ENCODE results near the gene GNB3.
"Not testable (repeated sequence)": the region's sequence is repeated elsewhere in the genome, so short reads cannot be mapped to it uniquely, and the experiment has no call there.

The GNB3 gene

GRCh38 chr12:6863586-6864321, 23.0 kb downstream of the GNB3 start:
- DNase-seq = no peak

- not testable (repeated sequence) for DNase-seq
Observed at GRCh38 chr12:6865307-6865706, 24.6 kb downstream of the GNB3 start.

DNA sequence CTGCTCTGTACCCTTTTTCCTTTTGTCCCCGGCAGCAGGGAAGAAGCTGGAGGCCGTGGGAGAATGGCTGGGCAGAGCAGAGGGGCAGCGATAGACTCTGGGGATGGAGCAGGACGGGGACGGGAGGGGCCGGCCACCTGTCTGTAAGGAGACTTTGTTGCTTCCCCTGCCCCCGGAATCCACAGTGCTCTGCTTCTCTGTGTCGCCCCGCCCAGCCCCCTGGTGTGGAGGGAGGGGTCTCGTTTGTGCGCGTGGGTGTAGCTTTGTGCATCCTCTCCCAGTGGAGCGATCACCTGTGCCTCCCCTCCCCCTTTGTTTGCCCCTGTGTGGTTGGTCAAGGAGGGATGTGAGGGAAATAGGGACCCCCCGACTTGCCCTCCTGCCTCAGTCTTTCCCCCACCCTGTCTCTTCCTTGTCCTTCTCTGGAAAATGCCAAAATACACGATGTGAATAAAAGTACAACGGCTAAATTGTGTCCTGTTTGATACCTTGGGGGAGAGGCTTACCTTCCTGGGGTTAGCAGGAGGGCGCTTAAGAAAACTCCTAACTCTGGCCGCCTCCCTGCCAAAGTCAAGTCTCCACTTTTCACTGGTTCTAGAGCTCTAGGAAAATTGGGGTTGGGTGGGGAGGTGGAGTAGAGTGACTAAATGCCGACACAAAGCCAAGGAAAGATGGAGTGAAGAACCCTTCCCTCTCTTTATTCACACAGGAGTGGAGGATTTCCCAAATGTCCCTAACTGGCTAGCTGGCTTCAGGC, 25.6 kb downstream of the GNB3 start:
- no peak for DNase-seq

- DNase-seq = no peak
Observed at GRCh38 chr12:6866920-6867412, 26.2 kb downstream of the GNB3 start.

DNA sequence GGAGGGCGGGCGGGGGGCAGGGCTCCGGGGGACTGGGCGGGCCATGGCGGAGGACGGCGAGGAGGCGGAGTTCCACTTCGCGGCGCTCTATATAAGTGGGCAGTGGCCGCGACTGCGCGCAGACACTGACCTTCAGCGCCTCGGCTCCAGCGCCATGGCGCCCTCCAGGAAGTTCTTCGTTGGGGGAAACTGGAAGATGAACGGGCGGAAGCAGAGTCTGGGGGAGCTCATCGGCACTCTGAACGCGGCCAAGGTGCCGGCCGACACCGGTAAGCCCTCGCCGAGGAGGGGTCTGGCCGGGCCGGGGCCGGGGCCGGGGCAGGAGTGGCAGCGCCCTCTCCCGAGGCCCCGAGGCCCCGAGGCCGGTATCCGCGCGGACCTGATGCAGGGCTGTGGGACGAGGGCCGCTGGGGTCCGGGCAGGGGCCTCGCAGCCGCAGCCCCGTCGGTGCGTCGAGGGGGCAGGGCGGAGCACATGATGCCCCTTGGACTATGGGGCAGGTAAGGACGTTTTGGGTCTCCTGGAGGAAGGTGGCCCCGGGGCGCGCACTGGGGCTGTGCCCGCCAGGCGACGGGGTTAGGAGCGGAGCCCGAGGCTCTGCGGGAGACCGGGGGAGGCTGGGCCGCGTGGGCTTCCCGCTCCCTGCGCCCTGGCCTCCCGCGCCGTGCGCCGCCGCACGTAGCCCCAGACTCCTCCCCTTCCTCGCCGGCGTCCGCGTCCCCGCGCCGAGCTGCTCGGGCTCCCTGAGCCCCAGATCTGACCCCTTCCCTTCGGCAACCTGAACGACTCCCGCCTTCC, 26.9 kb downstream of the GNB3 start, which contains the start of gene TPI1:
Gene TPI1, plus strand, starts transcription at position 119 of the 798 bp plus-strand sequence. Its CDS starts 36 bp downstream, at position 155.
- DNase-seq = peak; percentile 70

- DNase-seq = peak; percentile 50
Observed at GRCh38 chr12:6868211-6869048, 27.7 kb downstream of the GNB3 start.

GRCh38 chr12:6869049-6870021, 28.6 kb downstream of the GNB3 start:
- peak; percentile 90 for DNase-seq

DNA sequence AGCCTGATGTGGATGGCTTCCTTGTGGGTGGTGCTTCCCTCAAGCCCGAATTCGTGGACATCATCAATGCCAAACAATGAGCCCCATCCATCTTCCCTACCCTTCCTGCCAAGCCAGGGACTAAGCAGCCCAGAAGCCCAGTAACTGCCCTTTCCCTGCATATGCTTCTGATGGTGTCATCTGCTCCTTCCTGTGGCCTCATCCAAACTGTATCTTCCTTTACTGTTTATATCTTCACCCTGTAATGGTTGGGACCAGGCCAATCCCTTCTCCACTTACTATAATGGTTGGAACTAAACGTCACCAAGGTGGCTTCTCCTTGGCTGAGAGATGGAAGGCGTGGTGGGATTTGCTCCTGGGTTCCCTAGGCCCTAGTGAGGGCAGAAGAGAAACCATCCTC, 29.6 kb downstream of the GNB3 start:
- DNase-seq = not testable (repeated sequence)

- peak; percentile 68 for DNase-seq
Observed at GRCh38 chr12:6871052-6871957, 30.6 kb downstream of the GNB3 start.

DNA sequence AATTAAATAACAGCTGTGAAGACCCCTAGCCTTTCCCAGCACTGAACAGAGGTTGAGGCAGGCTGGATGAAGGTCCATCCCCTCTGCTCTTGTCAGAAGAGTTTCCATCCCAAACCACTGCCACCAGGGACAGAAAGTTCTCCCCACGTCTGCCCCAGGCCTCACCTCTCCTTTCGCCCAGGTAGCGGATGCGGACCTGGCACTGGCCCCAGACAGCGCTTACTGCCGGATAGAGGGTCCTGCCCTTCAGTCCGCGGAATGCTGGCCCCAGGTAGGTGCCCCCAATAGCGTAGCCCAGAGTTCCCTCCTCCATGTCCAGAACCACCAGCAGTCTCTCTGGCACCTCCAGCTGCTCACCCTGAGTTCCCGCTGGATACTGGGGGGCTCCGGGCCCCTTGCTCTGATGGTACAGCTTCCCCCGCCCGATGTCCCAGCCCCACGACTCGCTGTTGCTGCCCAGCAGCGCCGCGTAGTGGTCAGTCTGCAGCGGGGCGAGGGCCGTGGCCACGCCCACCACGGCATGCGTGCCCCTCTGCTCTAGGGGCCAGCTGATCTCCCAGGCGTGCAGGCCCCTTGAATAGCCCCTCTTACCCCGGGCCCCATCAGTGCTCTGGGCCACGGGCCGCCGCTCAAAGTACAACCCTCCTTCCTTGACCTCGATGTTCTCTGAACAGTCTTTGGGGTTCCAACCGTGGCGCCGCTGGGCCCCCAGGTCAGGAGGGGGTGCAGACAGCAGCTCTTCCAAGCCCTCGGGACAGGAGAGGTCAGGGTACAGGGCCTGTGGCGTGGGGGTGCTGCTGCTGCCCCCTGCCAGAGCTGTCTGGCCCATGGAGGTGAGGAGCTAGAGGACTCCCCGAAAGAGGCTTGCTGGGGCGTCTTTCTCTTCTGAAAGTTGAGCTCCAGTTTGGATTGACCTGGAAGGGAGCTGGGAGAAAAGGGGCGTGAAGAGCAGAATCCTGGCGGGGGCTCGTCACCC, 31.6 kb downstream of the GNB3 start:
- peak; percentile 77 for DNase-seq

DNA sequence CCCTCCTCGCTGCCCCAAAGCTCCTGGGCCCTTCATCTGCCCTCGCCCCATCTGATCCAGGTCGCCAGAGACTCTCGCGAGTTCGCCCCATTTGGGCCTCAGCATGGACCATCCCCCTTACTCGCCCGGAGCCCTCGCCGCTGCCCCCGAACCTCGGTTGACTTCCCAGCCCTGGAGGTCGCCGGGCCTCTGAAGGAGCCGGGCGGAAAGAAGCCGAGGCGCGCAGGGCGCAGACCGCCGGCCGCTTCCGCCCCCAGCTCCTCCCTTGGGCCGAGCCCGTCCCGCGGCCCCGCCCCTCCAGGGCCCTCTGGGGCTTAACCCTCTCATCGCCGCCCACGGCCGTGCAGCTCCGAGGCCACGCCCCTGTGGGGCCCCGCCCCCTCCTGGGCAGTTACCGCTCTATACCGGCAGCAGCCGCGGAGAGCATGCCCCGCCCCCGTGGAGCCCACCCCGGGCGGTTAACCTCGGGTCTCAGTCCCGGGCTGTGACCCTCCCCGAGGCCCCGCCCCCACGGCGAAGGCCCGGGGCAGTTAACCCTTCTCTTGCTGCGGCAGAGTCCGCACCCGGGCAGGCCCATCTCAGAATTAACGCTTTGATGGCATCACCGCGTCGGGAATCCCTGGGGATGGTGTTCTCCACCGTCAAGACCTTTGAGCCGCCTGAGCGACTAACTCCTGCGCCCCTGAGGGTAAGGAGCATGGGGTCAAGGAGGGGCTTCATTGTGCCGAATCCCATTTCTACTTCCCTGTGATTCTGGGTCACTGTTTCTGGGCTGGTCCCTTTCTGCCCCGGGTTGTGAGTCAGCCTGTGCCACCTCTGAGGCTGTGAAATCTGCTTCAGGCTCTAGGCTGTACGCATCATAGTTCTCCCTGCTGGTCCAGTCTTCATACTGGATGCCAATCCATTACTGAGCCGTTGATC, 32.6 kb downstream of the GNB3 start, which contains the start of gene SPSB2:
Gene SPSB2, minus strand, starts transcription at position 210 of the 921 bp plus-strand sequence. CDS start 402 bp downstream, outside the sequence.
- DNase-seq = peak; percentile 95

- DNase-seq = not testable (repeated sequence)
Observed at GRCh38 chr12:6874015-6874368, 33.3 kb downstream of the GNB3 start.

GRCh38 chr12:6879824-6880223, 39.1 kb downstream of the GNB3 start:
- not testable (repeated sequence) for DNase-seq

DNA sequence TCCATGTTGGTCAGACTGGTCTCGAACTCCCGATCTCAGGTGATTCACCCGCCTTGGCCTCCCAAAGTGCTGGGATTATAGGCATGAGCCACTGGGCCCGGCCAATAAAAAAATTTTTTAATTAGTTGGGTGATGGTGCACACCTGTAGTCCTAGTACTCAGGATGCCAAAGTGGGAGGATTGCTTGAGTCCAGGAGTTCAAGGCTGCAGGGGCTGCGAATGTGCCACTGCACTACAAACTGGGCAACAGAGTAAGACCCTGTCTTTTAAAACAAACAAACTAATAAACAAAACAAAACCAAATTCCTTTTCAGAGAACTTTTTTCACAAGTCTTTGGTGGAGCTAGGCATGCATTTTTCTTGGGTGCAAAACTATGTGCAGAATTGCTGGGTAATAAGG, 42.5 kb downstream of the GNB3 start:
- DNase-seq = no peak

GRCh38 chr12:6883683-6884082, 43.0 kb downstream of the GNB3 start:
- no peak for DNase-seq

GRCh38 chr12:6884539-6884938, 43.8 kb downstream of the GNB3 start:
- DNase-seq = no peak

Data from hematopoietic multipotent progenitor cell treated with erythropoietin and hydrocortisone succinate and interleukin-3 and kit ligand, for 8 days (in vitro differentiated cells).